ENCODE results near the gene SMU1. TPM values are rescaled to one million over a fixed set of nuclear protein-coding genes. Genes with fewer than 3 reads are reported as not detected.

Gene SMU1
- total and polyA plus RNA-seq, 2 of the 13 experiments (the other 11 are each of a cell fraction or from before 2014, with no cell fraction given): 12.9 to 36.6 TPM

DNA sequence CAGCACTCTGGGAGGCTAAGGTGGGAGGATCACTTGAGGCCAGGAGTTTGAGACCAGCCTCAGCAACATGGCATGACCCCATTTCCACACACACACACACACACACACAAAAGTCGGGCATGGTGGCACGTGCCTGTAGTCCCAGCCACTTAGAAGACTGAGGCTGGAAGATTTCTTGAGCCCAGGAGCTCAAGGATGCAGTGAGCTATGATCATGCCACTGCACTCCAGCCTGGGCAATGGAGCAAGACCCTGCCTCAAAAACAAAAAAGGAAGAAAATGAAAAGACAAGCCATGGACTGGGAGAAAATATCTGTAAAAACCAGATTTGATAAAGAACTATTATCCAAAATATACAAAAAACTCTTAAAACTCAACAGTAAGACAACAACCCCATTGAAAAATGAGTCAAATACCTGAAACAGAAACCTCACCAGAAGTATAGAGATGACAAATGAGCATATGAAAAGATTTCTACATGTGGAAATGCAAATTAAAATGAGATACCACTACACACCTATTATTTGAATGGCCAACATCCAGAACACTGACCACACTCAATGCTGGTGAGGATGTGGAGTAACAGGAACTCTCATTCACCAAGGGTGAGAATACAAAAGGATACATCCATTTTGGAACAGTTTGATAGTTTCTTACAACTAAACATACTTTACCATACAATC lies 26.7 kb downstream of the SMU1 start:
- H3K36me3 ChIP-seq (replicated peaks in 1 of 2; ENCODE audit: control insufficient read depth in 1 of 2, insufficient read depth in 2 of 2, low read length in 2 of 2): peaks cover 16 to 47% of the 10 kb centered on the region in 2 experiments
- ATAC-seq: no peak

More for the DNA sequence above, 26.7 kb downstream of the SMU1 start:
- in situ Hi-C loops (cut with HindIII; ENCODE audit: extremely low pct_ligation_motif_present, low pct_unique_long_range_greater_than_20kb) (no loop called here), intact Hi-C loops (cut with micrococcal nuclease; ENCODE audit: unreplicated experiment) (no loop called here)
- no peak for TF ChIP-seq HIVEP1 (CRISPR knock-in tag; IDR thresholded peaks at IDR 0.05)
- TF ChIP-seq ZNF768 (CRISPR knock-in tag; IDR thresholded peaks at IDR 0.05): no peak
- no peak for TF ChIP-seq ZNF7 (CRISPR knock-in tag; IDR thresholded peaks at IDR 0.05)
- no peak for TF ChIP-seq KLF16 (CRISPR knock-in tag; IDR thresholded peaks at IDR 0.05)
- TF ChIP-seq, protein P1, sequence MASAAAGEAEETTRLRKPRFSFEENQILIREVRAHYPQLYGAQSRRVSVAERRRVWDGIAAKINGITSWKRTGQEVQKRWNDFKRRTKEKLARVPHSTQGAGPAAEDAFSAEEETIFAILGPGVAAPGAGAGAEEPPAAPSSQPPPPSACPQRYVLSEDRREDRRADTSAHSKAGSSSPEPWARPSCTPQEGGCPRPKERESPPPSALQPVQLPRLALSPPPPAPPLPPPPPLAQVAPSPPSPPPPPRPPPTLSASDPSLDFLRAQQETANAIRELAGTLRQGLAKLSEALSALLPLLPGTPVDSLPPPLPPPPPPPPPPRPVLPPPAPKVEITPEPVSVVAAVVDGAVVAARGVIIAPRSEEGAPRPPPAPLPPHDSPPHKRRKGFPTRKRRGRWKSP (CRISPR knock-in tag; IDR thresholded peaks at IDR 0.05): no peak
- TF ChIP-seq ZMYM2 (CRISPR knock-in tag; IDR thresholded peaks at IDR 0.05): no peak
- TF ChIP-seq, protein P2, sequence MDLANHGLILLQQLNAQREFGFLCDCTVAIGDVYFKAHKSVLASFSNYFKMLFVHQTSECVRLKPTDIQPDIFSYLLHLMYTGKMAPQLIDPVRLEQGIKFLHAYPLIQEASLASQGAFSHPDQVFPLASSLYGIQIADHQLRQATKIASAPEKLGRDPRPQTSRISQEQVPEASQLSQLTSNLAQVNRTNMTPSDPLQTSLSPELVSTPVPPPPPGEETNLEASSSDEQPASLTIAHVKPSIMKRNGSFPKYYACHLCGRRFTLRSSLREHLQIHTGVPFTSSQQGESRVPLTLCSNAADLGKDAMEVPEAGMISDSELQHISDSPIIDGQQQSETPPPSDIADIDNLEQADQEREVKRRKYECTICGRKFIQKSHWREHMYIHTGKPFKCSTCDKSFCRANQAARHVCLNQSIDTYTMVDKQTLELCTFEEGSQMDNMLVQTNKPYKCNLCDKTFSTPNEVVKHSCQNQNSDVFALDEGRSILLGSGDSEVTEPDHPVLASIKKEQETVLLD (CRISPR knock-in tag; IDR thresholded peaks at IDR 0.05; ENCODE audit: low read depth): no peak
- TF ChIP-seq, protein P3, sequence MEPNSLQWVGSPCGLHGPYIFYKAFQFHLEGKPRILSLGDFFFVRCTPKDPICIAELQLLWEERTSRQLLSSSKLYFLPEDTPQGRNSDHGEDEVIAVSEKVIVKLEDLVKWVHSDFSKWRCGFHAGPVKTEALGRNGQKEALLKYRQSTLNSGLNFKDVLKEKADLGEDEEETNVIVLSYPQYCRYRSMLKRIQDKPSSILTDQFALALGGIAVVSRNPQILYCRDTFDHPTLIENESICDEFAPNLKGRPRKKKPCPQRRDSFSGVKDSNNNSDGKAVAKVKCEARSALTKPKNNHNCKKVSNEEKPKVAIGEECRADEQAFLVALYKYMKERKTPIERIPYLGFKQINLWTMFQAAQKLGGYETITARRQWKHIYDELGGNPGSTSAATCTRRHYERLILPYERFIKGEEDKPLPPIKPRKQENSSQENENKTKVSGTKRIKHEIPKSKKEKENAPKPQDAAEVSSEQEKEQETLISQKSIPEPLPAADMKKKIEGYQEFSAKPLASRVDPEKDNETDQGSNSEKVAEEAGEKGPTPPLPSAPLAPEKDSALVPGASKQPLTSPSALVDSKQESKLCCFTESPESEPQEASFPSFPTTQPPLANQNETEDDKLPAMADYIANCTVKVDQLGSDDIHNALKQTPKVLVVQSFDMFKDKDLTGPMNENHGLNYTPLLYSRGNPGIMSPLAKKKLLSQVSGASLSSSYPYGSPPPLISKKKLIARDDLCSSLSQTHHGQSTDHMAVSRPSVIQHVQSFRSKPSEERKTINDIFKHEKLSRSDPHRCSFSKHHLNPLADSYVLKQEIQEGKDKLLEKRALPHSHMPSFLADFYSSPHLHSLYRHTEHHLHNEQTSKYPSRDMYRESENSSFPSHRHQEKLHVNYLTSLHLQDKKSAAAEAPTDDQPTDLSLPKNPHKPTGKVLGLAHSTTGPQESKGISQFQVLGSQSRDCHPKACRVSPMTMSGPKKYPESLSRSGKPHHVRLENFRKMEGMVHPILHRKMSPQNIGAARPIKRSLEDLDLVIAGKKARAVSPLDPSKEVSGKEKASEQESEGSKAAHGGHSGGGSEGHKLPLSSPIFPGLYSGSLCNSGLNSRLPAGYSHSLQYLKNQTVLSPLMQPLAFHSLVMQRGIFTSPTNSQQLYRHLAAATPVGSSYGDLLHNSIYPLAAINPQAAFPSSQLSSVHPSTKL (CRISPR knock-in tag; IDR thresholded peaks at IDR 0.05): no peak
- TF ChIP-seq JUND (CRISPR knock-in tag; IDR thresholded peaks at IDR 0.05): no peak
- TF ChIP-seq ZNF329 (CRISPR knock-in tag; IDR thresholded peaks at IDR 0.05; ENCODE audit: low read depth): no peak
- no peak for TF ChIP-seq TRIM24 (CRISPR knock-in tag; IDR thresholded peaks at IDR 0.05)
- no peak for TF ChIP-seq PHB2 (IDR thresholded peaks at IDR 0.05; ENCODE audit: partially characterized antibody)
- TF ChIP-seq, protein P4, sequence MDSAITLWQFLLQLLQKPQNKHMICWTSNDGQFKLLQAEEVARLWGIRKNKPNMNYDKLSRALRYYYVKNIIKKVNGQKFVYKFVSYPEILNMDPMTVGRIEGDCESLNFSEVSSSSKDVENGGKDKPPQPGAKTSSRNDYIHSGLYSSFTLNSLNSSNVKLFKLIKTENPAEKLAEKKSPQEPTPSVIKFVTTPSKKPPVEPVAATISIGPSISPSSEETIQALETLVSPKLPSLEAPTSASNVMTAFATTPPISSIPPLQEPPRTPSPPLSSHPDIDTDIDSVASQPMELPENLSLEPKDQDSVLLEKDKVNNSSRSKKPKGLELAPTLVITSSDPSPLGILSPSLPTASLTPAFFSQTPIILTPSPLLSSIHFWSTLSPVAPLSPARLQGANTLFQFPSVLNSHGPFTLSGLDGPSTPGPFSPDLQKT (CRISPR knock-in tag; IDR thresholded peaks at IDR 0.05; ENCODE audit: borderline replicate concordance): no peak
- ChIA-PET POLR2A (interaction anchor here (3.9 kb wide), 1 partner anchor 24 kb away, joined by 36 read pairs; the partner anchor contains the start of gene DNAJA1), CTCF (ENCODE audit: low intra/inter-chr PET ratio, low total read pairs) (no interaction called here)
- Histone ChIP-seq H3K27me3 (ENCODE audit: control insufficient read depth in 1 of 2, insufficient read depth in 2 of 2, low read length in 2 of 2) (no peaks in the 10 kb centered on the region), H3K79me2 (ENCODE audit: insufficient read depth, low read length) (no peaks in the 10 kb centered on the region), H4K20me1 (ENCODE audit: insufficient read depth, low read length) (no peaks in the 10 kb centered on the region), H3K9me3 (ENCODE audit: low read length) (no peaks in the 10 kb centered on the region), H3K4me3 (replicated peaks in 1 of 3; ENCODE audit: insufficient read depth in 1 of 3, low read depth in 2 of 3, low read length in 3 of 3) (no peak overlapping the region), H3K9ac (ENCODE audit: insufficient read depth, low read depth, low read length) (no peak overlapping the region), H3K4me2 (ENCODE audit: low read depth, low read length) (no peak overlapping the region), H3K27ac (ENCODE audit: extremely low read length, insufficient read depth, low read length) (no peak overlapping the region), H2AFZ (ENCODE audit: low read length) (no peak overlapping the region), H3K4me1 (ENCODE audit: insufficient read depth, low read length) (peaks cover 29% of the 10 kb centered on the region)
- no peak for FAIRE-seq
- WGBS (ENCODE audit: low lambda C conversion rate): 96% methylated on average over 2 of the region's 2 CpGs
- BruUV-seq (replicated peaks): no TSS peak
- DNase-seq (ENCODE audit: low spot score): no peak
